SK-N-SH (cell line): ENCODE data around the gene DLG3. TPM values are rescaled to one million over a fixed set of nuclear protein-coding genes. Genes with fewer than 3 reads are reported as not detected.

Experiments
- CTCF ChIA-PET: fragments of 300-600, 350-600 bp; formaldehyde crosslinking; extraction: SDS; loops from one replicate; lab custom pipeline; 2021; lab: Yijun Ruan, JAX
- POLR2A ChIA-PET: fragments of 350-600 bp; sonication (Branson Sonifier 250); formaldehyde crosslinking; extraction: SDS; loops from one replicate; lab custom pipeline; 2020; ENCODE audit warnings: antibody characterized with exemption, inconsistent platforms; lab: Yijun Ruan, JAX
- DNase-seq: peaks from one replicate; pipeline ENCODE4 v3.0.0; 2012
- H2AFZ ChIP-seq: fragments of 200-600 bp; sonication (generic); 2 replicates; pipeline ENCODE4 v1.8.1; 2016; ENCODE audit warnings: antibody characterized with exemption, mild to moderate bottlenecking, low read depth
- H3F3A ChIP-seq: fragments of 200-600 bp; sonication (generic); replicated peaks from 2 replicates; pipeline ENCODE3; 2016; ENCODE audit warnings: antibody characterized with exemption, mild to moderate bottlenecking; ENCODE audit not compliant: insufficient read depth
- H3K27ac ChIP-seq, 2 experiments: fragments of 200-500 bp in 1 of 2; fragments of 200-600 bp in 1 of 2; sonication (Bioruptor generic) in 1 of 2; sonication (generic), shearing (Covaris generic) in 1 of 2; 2 replicates each; pipeline versions ENCODE4 v1.5.1 to v1.6.1; 2014 to 2016; ENCODE audit warnings: low read depth in 2 of 2, inconsistent platforms in 1 of 2, low read length in 1 of 2, mild to moderate bottlenecking in 1 of 2, mixed read lengths in 1 of 2
- H3K27me3 ChIP-seq: fragments of 200-600 bp; sonication (generic), shearing (Covaris generic); 2 replicates; pipeline ENCODE4 v1.6.1; 2016; ENCODE audit warnings: mixed run types; ENCODE audit not compliant: insufficient read depth
- H3K36me3 ChIP-seq, 2 experiments: fragments of 200-500 bp in 1 of 2; fragments of 200-600 bp in 1 of 2; sonication (Bioruptor generic) in 1 of 2; sonication (generic) in 1 of 2; replicated peaks in 1 of 2; 2 replicates each; pipeline versions ENCODE3 to v1.5.1; 2014 to 2016; ENCODE audit warnings: low read length in 1 of 2, mild to moderate bottlenecking in 1 of 2; ENCODE audit not compliant: insufficient read depth in 2 of 2, control insufficient read depth in 1 of 2
- H3K4me1 ChIP-seq, 2 experiments: fragments of 200-500 bp in 1 of 2; fragments of 200-600 bp in 1 of 2; sonication (Bioruptor generic) in 1 of 2; sonication (generic), shearing (Covaris generic) in 1 of 2; 2 replicates each; pipeline versions ENCODE4 v1.5.1 to v1.6.1; 2014 to 2016; ENCODE audit warnings: low read depth in 1 of 2, low read length in 1 of 2, mixed run types in 1 of 2; ENCODE audit not compliant: insufficient read depth in 2 of 2, control insufficient read depth in 1 of 2
- H3K4me2 ChIP-seq: fragments of 200-600 bp; sonication (generic), shearing (Covaris generic); 2 replicates; pipeline ENCODE4 v1.6.1; 2017; ENCODE audit warnings: mixed run types
- H3K4me3 ChIP-seq, 2 experiments: fragments of 200-500 bp in 1 of 2; fragments of 200-600 bp in 1 of 2; sonication (Bioruptor generic) in 1 of 2; sonication (generic), shearing (Covaris generic) in 1 of 2; 2 replicates each; pipeline versions ENCODE4 v1.5.1 to v1.8.1; 2014 to 2016; ENCODE audit warnings: low read depth in 2 of 2, inconsistent platforms in 1 of 2, low read length in 1 of 2, mild to moderate bottlenecking in 1 of 2, mixed read lengths in 1 of 2, moderate library complexity in 1 of 2
- H3K79me2 ChIP-seq: fragments of 200-600 bp; sonication (generic); 2 replicates; pipeline ENCODE4 v1.8.1; 2017; ENCODE audit warnings: mild to moderate bottlenecking; ENCODE audit not compliant: insufficient read depth
- H3K9ac ChIP-seq: fragments of 200-600 bp; sonication (generic); 2 replicates; pipeline ENCODE4 v1.6.1; 2017; ENCODE audit warnings: mixed run types
- H3K9me2 ChIP-seq: fragments of 200-600 bp; sonication (generic); 2 replicates; pipeline ENCODE4 v1.6.1; 2017; ENCODE audit warnings: mixed run types
- H3K9me3 ChIP-seq: fragments of 200-600 bp; sonication (generic); 2 replicates; pipeline ENCODE4 v1.6.1; 2017; ENCODE audit warnings: mixed run types, mild to moderate bottlenecking, moderate library complexity
- H4K20me1 ChIP-seq: fragments of 200-600 bp; sonication (generic); 2 replicates; pipeline ENCODE4 v1.6.1; 2017; ENCODE audit warnings: mild to moderate bottlenecking, mixed run types; ENCODE audit not compliant: insufficient read depth
- CHD2 ChIP-seq: fragments of 150-350 bp; IDR thresholded peaks from 2 replicates; pipeline ENCODE4 v1.6.1; 2018; ENCODE audit warnings: low read length; ENCODE audit not compliant: partially characterized antibody
- CTCF ChIP-seq: fragments of 200-600 bp; sonication (generic); IDR thresholded peaks from 2 replicates; pipeline ENCODE4 v1.6.1; 2017; ENCODE audit warnings: antibody characterized with exemption, mild to moderate bottlenecking, moderate library complexity
- ELF1 ChIP-seq: IDR thresholded peaks from 2 replicates; pipeline ENCODE4 v1.4.0; 2012
- EZH2phosphoT487 ChIP-seq: fragments of 200-600 bp; sonication (generic); IDR thresholded peaks from 2 replicates; pipeline ENCODE4 v1.6.1; 2017; ENCODE audit warnings: low read depth, mixed run types, mild to moderate bottlenecking, antibody characterized with exemption, moderate library complexity, borderline replicate concordance
- FOXJ3 ChIP-seq: sonication (generic); formaldehyde crosslinking; IDR thresholded peaks from 2 replicates; pipeline ENCODE4 v1.5.1; 2020; ENCODE audit warnings: mild to moderate bottlenecking, missing genetic modification reagents
- GABPA ChIP-seq: IDR thresholded peaks from 2 replicates; pipeline ENCODE4 v1.4.0; 2012; ENCODE audit warnings: low read depth, mild to moderate bottlenecking
- GATA2 ChIP-seq: sonication (generic); formaldehyde crosslinking; IDR thresholded peaks from 2 replicates; pipeline ENCODE4 v1.5.0; 2020; ENCODE audit warnings: mild to moderate bottlenecking, missing genetic modification reagents
- IRF3 ChIP-seq: fragments of 150-350 bp; IDR thresholded peaks from 2 replicates; pipeline ENCODE4 v1.6.1; 2016; ENCODE audit warnings: mild to moderate bottlenecking, low read depth, low read length
- MXI1 ChIP-seq: IDR thresholded peaks from 2 replicates; pipeline ENCODE4 v1.6.1; 2012; ENCODE audit warnings: mild to moderate bottlenecking, low read depth, low read length, improper control_type of control experiment
- NFIC ChIP-seq: IDR thresholded peaks from 2 replicates; pipeline ENCODE4 v1.4.0; 2012; ENCODE audit warnings: borderline replicate concordance
- NRF1 ChIP-seq: IDR thresholded peaks from 2 replicates; pipeline ENCODE4 v1.6.1; 2012; ENCODE audit warnings: low read depth, mild to moderate bottlenecking, low read length
- RCOR1 ChIP-seq: fragments of 150-350 bp; IDR thresholded peaks from 2 replicates; pipeline ENCODE4 v1.6.1; 2017; ENCODE audit warnings: antibody characterized with exemption, low read length
- RXRA ChIP-seq: IDR thresholded peaks from 2 replicates; pipeline ENCODE4 v1.4.0; 2012; ENCODE audit warnings: low read depth, mild to moderate bottlenecking, borderline replicate concordance
- SIN3A ChIP-seq: IDR thresholded peaks from 2 replicates; pipeline ENCODE4 v1.6.1; 2012; ENCODE audit warnings: low read depth, mild to moderate bottlenecking, low read length, moderate library complexity, borderline replicate concordance
- SMC3 ChIP-seq: IDR thresholded peaks from 2 replicates; pipeline ENCODE4 v1.6.1; 2012; ENCODE audit warnings: low read depth, low read length, improper control_type of control experiment
- TAF1 ChIP-seq: IDR thresholded peaks from 2 replicates; pipeline ENCODE4 v1.6.1; 2012; ENCODE audit warnings: low read depth, mild to moderate bottlenecking, low read length, moderate library complexity, borderline replicate concordance
- USF1 ChIP-seq: IDR thresholded peaks from 2 replicates; pipeline ENCODE4 v1.4.0; 2012; ENCODE audit warnings: low read depth, borderline replicate concordance
- USF2 ChIP-seq: fragments of 150-350 bp; IDR thresholded peaks from 2 replicates; pipeline ENCODE4 v1.6.1; 2017; ENCODE audit warnings: antibody characterized with exemption, low read length, low read depth, borderline replicate concordance
- YY1 ChIP-seq: IDR thresholded peaks from 2 replicates; pipeline ENCODE4 v1.4.0; 2012; ENCODE audit warnings: low read depth, mild to moderate bottlenecking
- ZBTB33 ChIP-seq: IDR thresholded peaks from 2 replicates; pipeline ENCODE4 v1.4.0; 2012; ENCODE audit warnings: low read depth, borderline replicate concordance
- WGBS: methylation state at CpG from one replicate; pipeline ENCODE4 v1.1.6; 2017; ENCODE audit warnings: low lambda C conversion rate; 5-methylcytosine and 5-hydroxymethylcytosine counted together
- polyA plus RNA-seq, 3 experiments: library from polyadenylated mRNA; depleted of rRNA; stranded (reverse); fragments of >200 nt; gene quantifications; 2 replicates each; pipeline ENCODE4 v1.2.3, GENCODE V29; 2012

The DLG3 gene
- polyA plus RNA-seq, 1 of the 3 experiments (the other 2 are of a cell fraction), result 11.7 TPM

GRCh38 chrX:70411475-70411874 is 33.2 kb upstream of the DLG3 start:
- ChIA-PET CTCF (no interaction called here), POLR2A (no interaction called here)
- Histone ChIP-seq H3K9ac (no peak overlapping the region), H3K4me1 (no peaks in the 10 kb centered on the region), H3K9me3 (no peaks in the 10 kb centered on the region), H2AFZ (no peak overlapping the region), H3K79me2 (no peaks in the 10 kb centered on the region), H3K27me3 (no peaks in the 10 kb centered on the region), H3F3A (no peaks in the 10 kb centered on the region), H3K9me2 (no peaks in the 10 kb centered on the region), H3K4me3 (no peak overlapping the region), H4K20me1 (no peaks in the 10 kb centered on the region), H3K27ac (no peak overlapping the region), H3K4me2 (no peak overlapping the region), H3K36me3 (peaks cover 4 to 7% of the 10 kb centered on the region in 2 experiments)
- DNase-seq, result no peak
- 75% methylated on average over 3 of the region's 3 CpGs for WGBS
- TF ChIP-seq CTCF (no peak), MXI1 (no peak), USF1 (no peak), FOXJ3 (CRISPR knock-in tag) (no peak), GABPA (no peak), RCOR1 (no peak), USF2 (no peak), CHD2 (no peak)

- H3F3A ChIP-seq, result no peaks in the 10 kb centered on the region
- no peaks in the 10 kb centered on the region for H3K9me2 ChIP-seq
- H4K20me1 ChIP-seq, result no peaks in the 10 kb centered on the region
- H3K36me3 ChIP-seq, result peaks cover 0 to 12% of the 10 kb centered on the region in 2 experiments
- H3K9me3 ChIP-seq, result no peaks in the 10 kb centered on the region
- H2AFZ ChIP-seq, result no peak overlapping the region
- no peak for DNase-seq
- H3K27me3 ChIP-seq, result no peaks in the 10 kb centered on the region
- H3K4me2 ChIP-seq, result no peak overlapping the region
- H3K27ac ChIP-seq, result no peak overlapping the region
- ChIA-PET POLR2A (no interaction called here), CTCF (interaction anchor here (2.5 kb wide), 1 partner anchor 243 kb away, joined by 8 read pairs; no protein-coding TSS in a partner anchor)
- H3K79me2 ChIP-seq, result no peaks in the 10 kb centered on the region
- no peaks in the 10 kb centered on the region for H3K4me1 ChIP-seq
- no peak overlapping the region for H3K9ac ChIP-seq
- no peak overlapping the region for H3K4me3 ChIP-seq
- WGBS, result 13% methylated on average over 2 of the region's 2 CpGs
- TF ChIP-seq SIN3A (no peak), CHD2 (no peak), SMC3 (no peak), TAF1 (no peak), MXI1 (no peak), GABPA (no peak), NRF1 (no peak), FOXJ3 (CRISPR knock-in tag) (no peak), GATA2 (CRISPR knock-in tag) (no peak), EZH2phosphoT487 (no peak), NFIC (no peak), IRF3 (no peak), YY1 (no peak), USF1 (no peak), RXRA (no peak), ELF1 (no peak), ZBTB33 (no peak), RCOR1 (no peak)
Observed at GRCh38 chrX:70421618-70422017, 23.0 kb upstream of the DLG3 start.
